ENCODE results near the gene R3HCC1L.
"Not testable (repeated sequence)": the region's sequence is repeated elsewhere in the genome, so short reads cannot be mapped to it uniquely, and the experiment has no call there.

R3HCC1L gene

DNA sequence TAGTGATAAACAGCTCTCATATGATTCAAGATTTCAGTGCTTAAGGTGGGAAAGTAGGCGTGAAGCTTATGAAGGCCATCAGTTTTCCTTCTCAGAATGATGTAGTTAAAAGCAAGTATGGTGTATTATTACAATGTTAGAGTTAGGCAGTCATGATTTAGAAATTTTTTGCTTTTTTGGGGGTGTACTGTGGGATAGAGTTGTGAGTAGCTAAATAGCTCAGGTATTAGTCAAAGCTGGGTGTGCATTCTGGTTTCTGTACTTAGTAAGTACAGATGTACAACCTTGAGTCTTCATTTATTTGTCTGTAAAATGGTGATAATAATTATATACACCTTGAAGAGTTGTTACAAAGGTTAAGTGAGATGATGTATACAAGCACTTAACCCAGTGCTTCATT lies 52.2 kb downstream of the R3HCC1L start (continued):
- TF ChIP-seq ZNF747 (tag by site-specific recombination; IDR thresholded peaks at IDR 0.05) (no peak), ZNF707 (tag by site-specific recombination; IDR thresholded peaks at IDR 0.05) (no peak), ZNF140 (tag by site-specific recombination; IDR thresholded peaks at IDR 0.05) (no peak), GLI2 (tag by site-specific recombination; IDR thresholded peaks at IDR 0.05; ENCODE audit: borderline replicate concordance, low read depth) (no peak), ZNF311 (tag by site-specific recombination; IDR thresholded peaks at IDR 0.05; ENCODE audit: borderline replicate concordance) (no peak), ZNF560 (tag by site-specific recombination; IDR thresholded peaks at IDR 0.05; ENCODE audit: borderline replicate concordance) (no peak), ZNF114 (tag by site-specific recombination; IDR thresholded peaks at IDR 0.05) (no peak)

DNA sequence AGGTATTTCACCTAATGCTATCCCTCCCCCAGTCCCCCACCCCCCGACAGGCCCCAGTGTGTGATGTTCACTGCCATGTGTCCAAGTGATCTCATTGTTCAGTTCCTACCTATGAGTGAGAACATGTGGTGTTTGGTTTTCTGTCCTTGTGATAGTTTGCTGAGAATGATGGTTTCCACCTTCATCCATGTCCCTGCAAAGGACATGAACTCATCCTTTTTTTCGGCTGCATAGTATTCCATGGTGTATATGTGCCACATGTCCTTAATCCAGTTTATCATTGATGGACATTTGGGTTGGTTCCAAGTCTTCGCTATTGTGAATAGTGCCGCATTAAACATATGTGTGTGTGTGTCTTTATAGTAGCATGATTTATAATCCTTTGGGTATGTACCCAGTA lies 56.3 kb downstream of the R3HCC1L start:
- H3K4me1 ChIP-seq (ENCODE audit: control insufficient read depth, insufficient read depth, low read length); H3K4me3 ChIP-seq (ENCODE audit: low read depth, low read length); H3K27ac ChIP-seq (ENCODE audit: extremely low read depth, low read depth, low read length); CTCF ChIA-PET; POLR2A ChIA-PET; H3K9me3 ChIP-seq (ENCODE audit: control insufficient read depth, insufficient read depth, low read depth, low read length): not testable (repeated sequence)
- TF ChIP-seq ZNF146 (tag by site-specific recombination; IDR thresholded peaks at IDR 0.05) = peak; percentile 94
- peaks cover 4 to 12% of the 10 kb centered on the region in 2 experiments for H3K36me3 ChIP-seq (ENCODE audit: control insufficient read depth in 2 of 2, insufficient read depth in 1 of 2, low read length in 2 of 2)

DNA sequence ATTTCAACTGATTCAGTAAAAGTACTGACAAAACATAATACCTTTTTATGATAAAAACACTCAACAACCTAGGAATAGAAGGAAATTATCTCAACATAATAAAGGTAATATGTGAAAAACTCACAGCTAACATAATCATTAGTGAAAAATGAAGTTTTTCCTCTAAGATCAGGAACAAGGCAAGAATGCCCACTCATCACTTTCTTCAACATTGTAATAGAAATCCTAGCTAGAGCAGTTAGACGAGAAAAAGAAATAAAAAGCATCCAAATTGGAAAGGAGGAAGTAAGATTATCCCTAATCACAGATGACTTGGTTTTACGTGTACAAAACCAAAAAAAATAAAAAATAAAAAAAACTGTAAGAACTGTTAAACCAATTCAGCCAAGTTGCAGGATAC lies 58.6 kb downstream of the R3HCC1L start:
- POLR2A ChIA-PET = no interaction called here
- CTCF ChIA-PET = no interaction called here
- peaks cover 3 to 4% of the 10 kb centered on the region in 2 experiments; a peak in 2 of 3 replicates for H3K36me3 ChIP-seq (ENCODE audit: control insufficient read depth in 2 of 2, insufficient read depth in 1 of 2, low read length in 2 of 2)
- no peak overlapping the region for H3K27ac ChIP-seq (ENCODE audit: extremely low read depth, low read depth, low read length)
- H3K9me3 ChIP-seq (ENCODE audit: control insufficient read depth, insufficient read depth, low read depth, low read length) = no peaks in the 10 kb centered on the region
- TF ChIP-seq ZFHX2 (tag by site-specific recombination; conservative IDR thresholded peaks at IDR 0.05) (no peak), ZBTB17 (tag by site-specific recombination; IDR thresholded peaks at IDR 0.05) (no peak), MYNN (tag by site-specific recombination; IDR thresholded peaks at IDR 0.05; ENCODE audit: borderline replicate concordance) (no peak), ZNF223 (tag by site-specific recombination; IDR thresholded peaks at IDR 0.05) (no peak), ZNF560 (tag by site-specific recombination; IDR thresholded peaks at IDR 0.05; ENCODE audit: borderline replicate concordance) (no peak), ZNF549 (tag by site-specific recombination; IDR thresholded peaks at IDR 0.05) (no peak)
- TF ChIP-seq, protein P1, sequence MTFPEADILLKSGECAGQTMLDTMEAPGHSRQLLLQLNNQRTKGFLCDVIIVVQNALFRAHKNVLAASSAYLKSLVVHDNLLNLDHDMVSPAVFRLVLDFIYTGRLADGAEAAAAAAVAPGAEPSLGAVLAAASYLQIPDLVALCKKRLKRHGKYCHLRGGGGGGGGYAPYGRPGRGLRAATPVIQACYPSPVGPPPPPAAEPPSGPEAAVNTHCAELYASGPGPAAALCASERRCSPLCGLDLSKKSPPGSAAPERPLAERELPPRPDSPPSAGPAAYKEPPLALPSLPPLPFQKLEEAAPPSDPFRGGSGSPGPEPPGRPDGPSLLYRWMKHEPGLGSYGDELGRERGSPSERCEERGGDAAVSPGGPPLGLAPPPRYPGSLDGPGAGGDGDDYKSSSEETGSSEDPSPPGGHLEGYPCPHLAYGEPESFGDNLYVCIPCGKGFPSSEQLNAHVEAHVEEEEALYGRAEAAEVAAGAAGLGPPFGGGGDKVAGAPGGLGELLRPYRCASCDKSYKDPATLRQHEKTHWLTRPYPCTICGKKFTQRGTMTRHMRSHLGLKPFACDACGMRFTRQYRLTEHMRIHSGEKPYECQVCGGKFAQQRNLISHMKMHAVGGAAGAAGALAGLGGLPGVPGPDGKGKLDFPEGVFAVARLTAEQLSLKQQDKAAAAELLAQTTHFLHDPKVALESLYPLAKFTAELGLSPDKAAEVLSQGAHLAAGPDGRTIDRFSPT (tag by site-specific recombination; IDR thresholded peaks at IDR 0.05) = no peak
- TF ChIP-seq, protein P2, sequence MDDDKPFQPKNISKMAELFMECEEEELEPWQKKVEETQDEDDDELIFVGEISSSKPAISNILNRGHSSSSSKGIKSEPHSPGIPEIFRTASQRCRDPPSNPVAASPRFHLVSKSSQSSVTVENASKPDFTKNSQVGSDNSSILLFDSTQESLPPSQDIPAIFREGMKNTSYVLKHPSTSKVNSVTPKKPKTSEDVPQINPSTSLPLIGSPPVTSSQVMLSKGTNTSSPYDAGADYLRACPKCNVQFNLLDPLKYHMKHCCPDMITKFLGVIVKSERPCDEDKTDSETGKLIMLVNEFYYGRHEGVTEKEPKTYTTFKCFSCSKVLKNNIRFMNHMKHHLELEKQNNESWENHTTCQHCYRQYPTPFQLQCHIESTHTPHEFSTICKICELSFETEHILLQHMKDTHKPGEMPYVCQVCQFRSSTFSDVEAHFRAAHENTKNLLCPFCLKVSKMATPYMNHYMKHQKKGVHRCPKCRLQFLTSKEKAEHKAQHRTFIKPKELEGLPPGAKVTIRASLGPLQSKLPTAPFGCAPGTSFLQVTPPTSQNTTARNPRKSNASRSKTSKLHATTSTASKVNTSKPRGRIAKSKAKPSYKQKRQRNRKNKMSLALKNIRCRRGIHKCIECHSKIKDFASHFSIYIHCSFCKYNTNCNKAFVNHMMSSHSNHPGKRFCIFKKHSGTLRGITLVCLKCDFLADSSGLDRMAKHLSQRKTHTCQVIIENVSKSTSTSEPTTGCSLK (tag by site-specific recombination; IDR thresholded peaks at IDR 0.05) = no peak
- TF ChIP-seq, protein P3, sequence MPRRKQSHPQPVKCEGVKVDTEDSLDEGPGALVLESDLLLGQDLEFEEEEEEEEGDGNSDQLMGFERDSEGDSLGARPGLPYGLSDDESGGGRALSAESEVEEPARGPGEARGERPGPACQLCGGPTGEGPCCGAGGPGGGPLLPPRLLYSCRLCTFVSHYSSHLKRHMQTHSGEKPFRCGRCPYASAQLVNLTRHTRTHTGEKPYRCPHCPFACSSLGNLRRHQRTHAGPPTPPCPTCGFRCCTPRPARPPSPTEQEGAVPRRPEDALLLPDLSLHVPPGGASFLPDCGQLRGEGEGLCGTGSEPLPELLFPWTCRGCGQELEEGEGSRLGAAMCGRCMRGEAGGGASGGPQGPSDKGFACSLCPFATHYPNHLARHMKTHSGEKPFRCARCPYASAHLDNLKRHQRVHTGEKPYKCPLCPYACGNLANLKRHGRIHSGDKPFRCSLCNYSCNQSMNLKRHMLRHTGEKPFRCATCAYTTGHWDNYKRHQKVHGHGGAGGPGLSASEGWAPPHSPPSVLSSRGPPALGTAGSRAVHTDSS (tag by site-specific recombination; IDR thresholded peaks at IDR 0.05) = no peak
- no peak overlapping the region for H3K4me3 ChIP-seq (ENCODE audit: low read depth, low read length)
- H3K4me1 ChIP-seq (ENCODE audit: control insufficient read depth, insufficient read depth, low read length) = no peaks in the 10 kb centered on the region

All from HEK293 (cell line).